ENCODE data around the gene PPM1J. TPM values are rescaled to one million over a fixed set of nuclear protein-coding genes. Genes with fewer than 3 reads are reported as not detected.

Gene PPM1J
- total and polyA plus RNA-seq, 2 of the 13 experiments (the other 11 are each of a cell fraction or from before 2014, with no cell fraction given): 0.07 to 0.22 TPM

GRCh38 chr1:112707221-112708001, 7.7 kb downstream of the PPM1J start (continued):
- TF ChIP-seq AFF4 (CRISPR knock-in tag; IDR thresholded peaks at IDR 0.05) (no peak), ZNF652 (CRISPR knock-in tag; IDR thresholded peaks at IDR 0.05; ENCODE audit: borderline replicate concordance, low read depth) (peak; percentile 74), TOPORS (CRISPR knock-in tag; IDR thresholded peaks at IDR 0.05) (no peak)

- H3K9me3 ChIP-seq (ENCODE audit: low read length): no peaks in the 10 kb centered on the region
- no peaks in the 10 kb centered on the region for H4K20me1 ChIP-seq (ENCODE audit: insufficient read depth, low read length)
- H3K4me1 ChIP-seq (ENCODE audit: insufficient read depth, low read length): peaks cover 46% of the 10 kb centered on the region
- peak; percentile 72 for ATAC-seq
- WGBS (ENCODE audit: low lambda C conversion rate): 2% methylated on average over 11 of the region's 61 CpGs
- peak within 1 kb of the TSS; percentile 78 for H3K27ac ChIP-seq (ENCODE audit: extremely low read length, insufficient read depth, low read length)
- CTCF ChIA-PET (ENCODE audit: low intra/inter-chr PET ratio, low total read pairs): interaction anchor here (1.7 to 2.6 kb wide), 2 partner anchors 32 to 316 kb away, joined by 6 to 17 read pairs; partner anchors contain the start of gene MOV10
- BruUV-seq (replicated peaks): no TSS peak
- peak within 1 kb of the TSS; percentile 99 for H3K4me2 ChIP-seq (ENCODE audit: low read depth, low read length)
- in situ Hi-C loops (cut with HindIII; ENCODE audit: extremely low pct_ligation_motif_present, low pct_unique_long_range_greater_than_20kb): loop anchor here (5.0 to 25.0 kb wide), 5 partner anchors 34 to 331 kb away; partner anchors contain the start of genes CAPZA1, MOV10, ST7L and WNT2B
- H3K27me3 ChIP-seq (ENCODE audit: control insufficient read depth in 1 of 2, insufficient read depth in 2 of 2, low read length in 2 of 2): peaks cover 4 to 38% of the 10 kb centered on the region in 2 experiments; a peak in 4 of 5 replicates
- POLR2A ChIA-PET: interaction anchor here (0.7 to 3.0 kb wide), 5 partner anchors 9 to 45 kb away, joined by 3 to 40 read pairs (median 3); partner anchors contain the start of gene MOV10
- no peak for DNase-seq (ENCODE audit: low spot score)
- H3K36me3 ChIP-seq (replicated peaks in 1 of 2; ENCODE audit: control insufficient read depth in 1 of 2, insufficient read depth in 2 of 2, low read length in 2 of 2): peaks cover 0 to 16% of the 10 kb centered on the region in 2 experiments; a peak in 4 of 5 replicates
- H2AFZ ChIP-seq (ENCODE audit: low read length): peak within 1 kb of the TSS; percentile 66
- FAIRE-seq: no peak
- H3K4me3 ChIP-seq (replicated peaks in 1 of 3; ENCODE audit: insufficient read depth in 1 of 3, low read depth in 2 of 3, low read length in 3 of 3): peak within 1 kb of the TSS; percentile 96 to 99 (median 98)
- intact Hi-C loops (cut with micrococcal nuclease; ENCODE audit: unreplicated experiment): loop anchor here (1.0 to 2.0 kb wide), 2 partner anchors 87 to 312 kb away; partner anchors contain the start of genes CAPZA1 and ST7L
- H3K79me2 ChIP-seq (ENCODE audit: insufficient read depth, low read length): peaks cover 22% of the 10 kb centered on the region
- peak within 1 kb of the TSS; percentile 85 for H3K9ac ChIP-seq (ENCODE audit: insufficient read depth, low read depth, low read length)
- TF ChIP-seq HNRNPLL (IDR thresholded peaks at IDR 0.05; ENCODE audit: low read depth, low read length, poor library complexity, severe bottlenecking) (no peak), ZNF629 (CRISPR knock-in tag; conservative IDR thresholded peaks at IDR 0.05) (no peak), RAD51 (IDR thresholded peaks at IDR 0.05; ENCODE audit: borderline replicate concordance) (no peak), RARG (CRISPR knock-in tag; IDR thresholded peaks at IDR 0.05; ENCODE audit: low read depth) (no peak), PHB2 (IDR thresholded peaks at IDR 0.05; ENCODE audit: partially characterized antibody) (no peak), POLR2AphosphoS2 (IDR thresholded peaks at IDR 0.05; ENCODE audit: low read depth, low read length) (no peak), ZSCAN25 (CRISPR knock-in tag; IDR thresholded peaks at IDR 0.05) (no peak), SOX5 (CRISPR knock-in tag; IDR thresholded peaks at IDR 0.05; ENCODE audit: borderline replicate concordance) (no peak), NCOR1 (IDR thresholded peaks at IDR 0.05; ENCODE audit: borderline replicate concordance, low read length) (no peak), ATF3 (CRISPR knock-in tag; IDR thresholded peaks at IDR 0.05) (no peak), MYC (CRISPR knock-in tag; IDR thresholded peaks at IDR 0.05; ENCODE audit: borderline replicate concordance) (no peak; the same call in 1 of the 2 replicates)
These were observed 8.5 kb downstream of the PPM1J start, which contains the start of gene RHOC for GRCh38 chr1:112706505-112707220. TSS of gene RHOC (minus strand) at chr1:112707127. CDS start at chr1:112703799, 3,328 bp downstream.

Measured in HepG2 (cell line).